ENCODE results near the gene SEC61A2.
"Not testable (repeated sequence)": the region's sequence is repeated elsewhere in the genome, so short reads cannot be mapped to it uniquely, and the experiment has no call there.

The SEC61A2 gene

DNA sequence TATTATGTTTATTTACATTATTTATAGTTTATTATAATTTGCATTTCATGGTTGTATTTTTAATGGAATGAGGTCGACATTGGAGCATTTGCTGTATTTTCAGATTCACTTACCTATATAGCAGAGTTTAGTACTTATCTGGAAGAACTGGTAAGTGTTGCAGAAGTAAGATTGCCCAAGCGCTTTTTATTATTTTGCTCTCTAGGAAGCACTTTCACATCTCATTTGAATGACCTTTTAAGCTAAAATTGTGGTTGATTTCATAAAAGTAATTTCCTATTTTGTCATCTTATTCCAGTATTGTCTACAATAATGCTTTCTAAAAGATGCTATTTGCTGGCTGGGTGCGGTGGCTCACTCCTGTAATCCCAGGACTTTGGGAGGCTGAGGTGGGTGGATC, 28.6 kb downstream of the SEC61A2 start:
- DNase-seq (ENCODE audit: low read depth in 1 of 2, low spot score in 1 of 2): no peak

- no peak for DNase-seq (ENCODE audit: low read depth in 1 of 2, low spot score in 1 of 2)
Measured at GRCh38 chr10:12160664-12161063, 31.2 kb downstream of the SEC61A2 start.

GRCh38 chr10:12162927-12163326, 33.5 kb downstream of the SEC61A2 start:
- DNase-seq (ENCODE audit: low read depth in 1 of 2, low spot score in 1 of 2): no peak

DNA sequence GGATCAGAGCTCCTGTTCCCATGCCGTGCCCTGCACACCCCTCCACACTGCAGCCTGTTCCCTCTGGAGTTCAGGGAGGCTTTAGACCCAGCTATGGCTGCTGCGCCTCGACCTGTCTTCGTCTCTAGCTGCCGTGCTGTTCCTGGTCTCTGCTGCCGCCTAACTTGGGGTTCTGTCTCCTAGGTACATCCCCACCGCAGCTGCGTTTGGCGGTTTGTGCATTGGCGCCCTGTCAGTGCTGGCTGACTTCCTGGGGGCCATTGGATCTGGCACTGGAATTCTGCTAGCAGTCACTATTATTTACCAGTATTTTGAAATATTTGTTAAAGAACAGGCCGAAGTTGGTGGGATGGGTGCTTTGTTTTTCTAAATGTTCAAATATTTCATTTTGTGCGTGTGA, 34.6 kb downstream of the SEC61A2 start:
- DNase-seq (ENCODE audit: low read depth in 1 of 2, low spot score in 1 of 2): no peak

GRCh38 chr10:12165036-12165435, 35.6 kb downstream of the SEC61A2 start:
- no peak for DNase-seq (ENCODE audit: low read depth in 1 of 2, low spot score in 1 of 2)

GRCh38 chr10:12165999-12166775, 36.7 kb downstream of the SEC61A2 start:
- DNase-seq (ENCODE audit: low read depth in 1 of 2, low spot score in 1 of 2): no peak

DNA sequence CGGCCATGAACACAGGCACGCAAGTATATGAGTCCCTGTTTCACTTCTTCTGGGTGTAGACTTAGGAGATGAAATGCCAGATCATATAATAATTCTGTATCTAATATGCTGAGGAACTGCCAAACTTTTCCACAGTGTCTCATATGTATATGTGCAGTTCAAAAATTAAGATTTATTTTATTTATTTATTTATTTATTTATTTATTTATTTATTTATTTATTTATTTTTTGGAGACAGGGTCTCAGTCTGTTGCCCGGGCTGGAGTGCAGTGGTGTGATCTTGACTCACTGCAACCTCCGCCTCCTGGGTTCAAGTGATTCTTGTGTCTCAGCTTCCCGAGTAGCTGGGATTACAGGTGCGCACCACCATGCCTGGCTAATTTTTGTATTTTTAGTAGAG, 42.0 kb downstream of the SEC61A2 start:
- not testable (repeated sequence) for DNase-seq (ENCODE audit: low read depth in 1 of 2, low spot score in 1 of 2)

DNA sequence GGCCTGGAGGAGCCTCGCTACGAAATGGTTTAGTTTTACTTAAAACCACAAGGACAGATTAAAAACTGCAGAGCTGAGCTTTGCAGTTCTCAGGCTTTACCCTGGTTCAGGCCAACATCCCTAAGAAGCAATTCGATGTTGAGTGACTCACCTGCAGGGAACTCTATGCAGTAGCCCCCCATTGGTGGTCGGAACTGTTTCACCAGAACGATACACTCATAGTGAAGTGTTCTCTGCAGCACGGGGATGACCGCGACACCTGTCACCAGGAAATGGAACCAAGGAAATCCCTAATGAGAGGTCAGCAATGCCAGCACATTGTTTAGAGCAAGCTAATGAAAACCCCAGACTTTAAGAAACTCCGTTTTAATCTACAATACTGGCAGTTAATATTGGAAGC, 48.2 kb downstream of the SEC61A2 start:
- no peak for DNase-seq (ENCODE audit: low read depth in 1 of 2, low spot score in 1 of 2)

GRCh38 chr10:12179606-12180170, 50.2 kb downstream of the SEC61A2 start:
- no peak for DNase-seq (ENCODE audit: low read depth in 1 of 2, low spot score in 1 of 2)

GRCh38 chr10:12180221-12180974, 50.9 kb downstream of the SEC61A2 start:
- no peak for DNase-seq (ENCODE audit: low read depth in 1 of 2, low spot score in 1 of 2)

DNA sequence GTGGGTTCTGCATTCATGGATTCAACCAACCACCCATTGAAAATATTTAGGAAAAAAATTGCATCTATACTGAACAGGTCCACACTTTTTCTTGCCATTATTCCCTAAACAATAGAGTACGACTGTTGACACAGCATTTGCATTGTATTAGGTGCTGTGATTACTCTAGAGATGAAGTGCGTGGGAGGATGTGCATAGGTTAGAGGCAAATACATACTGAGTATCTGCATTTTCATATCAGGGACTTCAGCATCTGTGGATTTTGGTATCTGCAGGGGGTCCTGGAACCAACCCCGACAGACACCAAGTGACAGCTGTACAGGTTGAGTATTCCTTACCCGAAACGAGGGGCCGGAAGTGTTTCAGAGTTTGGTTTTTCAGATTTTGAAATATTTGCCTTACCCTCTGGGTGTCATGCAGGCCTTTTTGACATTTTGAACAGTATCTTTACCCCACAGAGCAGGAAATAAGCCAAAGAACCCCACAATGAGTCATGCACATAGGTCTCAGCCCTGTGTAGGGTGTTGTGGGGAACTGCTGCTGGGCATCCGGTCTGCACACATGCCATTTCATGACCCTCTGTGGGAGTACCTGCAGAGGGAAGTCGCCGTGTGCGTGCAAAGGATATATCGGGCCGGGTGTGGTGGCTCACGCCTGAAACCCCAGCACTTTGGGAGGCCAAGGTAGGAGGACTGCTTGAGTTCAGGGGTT, 51.7 kb downstream of the SEC61A2 start:
- DNase-seq (ENCODE audit: low read depth in 1 of 2, low spot score in 1 of 2): peak; percentile 41 to 55

DNA sequence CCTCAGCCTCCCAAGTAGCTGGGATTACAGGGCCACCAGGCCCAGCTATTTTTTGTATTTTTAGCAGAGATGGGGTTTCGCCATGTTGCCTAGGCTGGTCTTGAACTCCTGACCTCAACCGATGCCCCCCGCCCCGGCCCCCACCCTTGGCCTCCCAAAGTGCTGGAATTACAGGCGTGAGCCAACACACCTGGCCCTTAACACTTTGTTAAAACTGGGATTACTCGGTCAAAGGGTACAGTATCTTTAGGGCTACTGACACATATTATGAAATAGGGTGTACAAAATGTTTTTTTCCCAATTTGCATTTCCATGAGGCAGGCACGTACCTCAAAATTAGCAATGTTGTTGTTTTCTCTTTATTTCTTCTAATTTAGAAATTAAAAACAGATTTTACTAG, 54.7 kb downstream of the SEC61A2 start:
- DNase-seq (ENCODE audit: low read depth in 1 of 2, low spot score in 1 of 2): no peak

GRCh38 chr10:12186323-12186722, 56.8 kb downstream of the SEC61A2 start:
- no peak for DNase-seq (ENCODE audit: low read depth in 1 of 2, low spot score in 1 of 2)

DNA sequence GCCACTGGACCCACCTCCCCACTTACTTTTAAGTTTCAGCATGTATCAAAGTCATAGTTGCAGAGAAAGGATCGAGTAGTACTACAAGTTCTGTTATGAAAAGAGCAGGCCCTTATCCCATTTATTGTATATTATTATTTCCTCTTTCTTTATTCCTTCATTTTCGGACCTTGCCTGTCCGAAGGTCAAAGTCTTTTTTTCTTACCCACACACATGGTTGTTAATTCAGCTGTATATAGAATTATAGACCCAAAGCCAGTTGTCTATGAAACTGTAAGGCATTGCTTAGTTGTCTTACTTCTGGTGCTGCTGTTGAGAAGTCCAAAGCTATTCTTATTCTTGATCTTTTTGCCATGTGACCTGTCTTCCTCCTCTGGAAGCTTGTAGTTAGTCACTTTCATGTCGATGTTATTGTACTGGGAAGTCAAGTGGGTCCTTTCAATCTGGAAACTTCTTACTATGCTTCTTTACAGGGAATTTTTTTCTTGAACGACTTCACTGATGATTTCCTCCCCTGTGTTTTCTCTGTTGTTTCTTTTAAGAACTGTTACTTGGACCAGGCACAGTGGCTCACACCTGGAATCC, 57.9 kb downstream of the SEC61A2 start:
- DNase-seq (ENCODE audit: low read depth in 1 of 2, low spot score in 1 of 2): no peak

DNA sequence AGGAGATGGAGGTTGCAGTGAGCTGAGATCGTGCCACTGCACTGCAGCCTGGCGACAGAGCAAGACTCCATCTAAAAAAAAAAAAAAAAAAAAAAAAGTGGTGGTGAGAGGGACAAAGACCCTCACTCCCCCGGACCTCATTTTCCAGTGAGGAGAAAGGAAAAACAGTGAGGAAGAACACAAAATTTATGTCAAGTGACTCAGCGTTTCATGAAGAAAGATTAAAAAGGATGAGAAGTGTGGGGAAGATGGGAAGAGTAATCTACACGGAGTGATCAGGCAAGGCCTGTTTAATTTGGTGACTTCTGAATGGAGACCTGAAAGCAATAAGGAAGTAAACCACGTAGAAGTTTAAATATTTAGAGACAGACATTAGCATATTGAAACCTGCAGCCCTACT, 59.2 kb downstream of the SEC61A2 start:
- no peak for DNase-seq (ENCODE audit: low read depth in 1 of 2, low spot score in 1 of 2)

DNA sequence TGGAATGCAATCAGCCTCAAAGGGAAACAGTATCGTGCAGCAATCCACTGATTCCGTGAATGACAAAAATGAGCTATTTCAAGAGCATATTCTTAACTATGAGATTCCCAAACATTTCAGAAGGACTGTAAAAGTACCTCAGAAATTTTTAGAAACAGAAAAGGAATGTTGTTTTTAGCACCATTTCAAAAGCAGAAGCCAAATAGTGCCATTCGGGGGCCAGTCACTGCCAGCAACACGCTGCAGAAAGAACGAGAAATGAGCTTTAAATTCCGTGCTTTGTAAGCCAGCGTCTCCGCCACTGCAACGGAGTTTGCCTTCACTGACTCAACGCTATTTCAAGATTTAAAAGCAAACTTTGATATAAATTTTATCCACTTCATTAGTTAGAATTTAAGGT, 59.9 kb downstream of the SEC61A2 start:
- no peak for DNase-seq (ENCODE audit: low read depth in 1 of 2, low spot score in 1 of 2)

- no peak for DNase-seq (ENCODE audit: low read depth in 1 of 2, low spot score in 1 of 2)
Measured at GRCh38 chr10:12191715-12192114, 62.2 kb downstream of the SEC61A2 start.

GRCh38 chr10:12193193-12193592, 63.7 kb downstream of the SEC61A2 start:
- no peak for DNase-seq (ENCODE audit: low read depth in 1 of 2, low spot score in 1 of 2)

DNA sequence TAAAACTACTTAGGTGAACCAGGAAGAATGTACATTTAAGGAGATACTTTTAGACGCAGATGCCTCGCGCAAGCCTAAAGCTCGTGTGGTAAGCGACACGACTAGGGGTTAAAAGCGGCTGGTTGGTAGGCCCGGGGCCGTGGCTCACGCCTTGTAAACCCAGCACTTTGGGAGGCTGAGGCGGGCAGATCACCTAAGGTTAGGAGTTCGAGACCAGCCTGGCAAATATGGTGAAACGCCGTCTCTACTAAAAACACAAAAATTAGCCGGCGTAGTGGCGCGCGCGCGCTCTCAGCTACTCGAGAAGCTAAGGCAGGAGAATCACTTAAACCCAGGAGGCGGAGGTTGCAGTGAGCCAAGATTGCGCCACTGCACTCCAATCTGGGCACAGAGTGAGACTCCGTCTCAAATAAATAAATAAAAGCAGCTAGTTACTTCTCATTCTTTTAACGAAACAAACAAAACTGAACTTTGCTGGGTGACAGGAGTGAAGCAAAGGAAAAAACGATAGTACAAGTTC, 65.3 kb downstream of the SEC61A2 start:
- DNase-seq (ENCODE audit: low read depth in 1 of 2, low spot score in 1 of 2): no peak

- no peak for DNase-seq (ENCODE audit: low read depth in 1 of 2, low spot score in 1 of 2)
Measured at GRCh38 chr10:12195281-12195602, 65.8 kb downstream of the SEC61A2 start.

Measured in activated T-helper 1 cell treated with anti-CD3 and anti-CD28 coated beads, Interleukin-2, amount 50 U/mL, for 16 hours (primary cell).